Suprapubic skin (tissue), 3 donors: ENCODE results near the gene STAC3.

Experiments
- CTCF ChIP-seq, 2 donors: fragments of 200-600 bp in 1 of 2; fragments of 450-650 bp in 1 of 2; sonication (generic) in 1 of 2; IDR thresholded peaks; one replicate each; pipeline ENCODE4 v1.5.1; 2016 to 2019; ENCODE audit warnings: antibody characterized with exemption in 2 of 2, mild to moderate bottlenecking in 1 of 2, moderate library complexity in 1 of 2
- POLR2A ChIP-seq, 2 donors: fragments of 450-650 bp; IDR thresholded peaks; one replicate each; pipeline ENCODE4 v1.6.1; 2017; ENCODE audit warnings: antibody characterized with exemption in 2 of 2, mild to moderate bottlenecking in 2 of 2, moderate library complexity in 2 of 2

- TF ChIP-seq POLR2A (IDR thresholded peaks at IDR 0.05): no peak
- TF ChIP-seq CTCF (IDR thresholded peaks at IDR 0.05): no peak
These were observed 13.4 kb downstream of the STAC3 start for GRCh38 chr12:57237596-57237931.
